Prostate gland (tissue), 2 donors: ENCODE data around the gene KCNJ11. TPM values are rescaled to one million over a fixed set of nuclear protein-coding genes. Genes with fewer than 3 reads are reported as not detected.

Experiments used
- DNase-seq: peaks from one replicate; pipeline ENCODE4 v3.0.0-alpha.2; 2019; ENCODE audit warnings: low spot score
- H3K27ac ChIP-seq, 2 donors: fragments of 200-600 bp; sonication (generic); 2 replicates each; pipeline ENCODE4 v1.5.1; 2017 to 2019
- H3K27me3 ChIP-seq: fragments of 200-600 bp; sonication (generic); replicated peaks from 2 replicates; pipeline ENCODE4 v1.5.1; 2019; ENCODE audit not compliant: insufficient read depth
- H3K36me3 ChIP-seq, 2 donors: fragments of 200-600 bp; sonication (generic); 1 replicate in 1 of 2; 2 replicates in 1 of 2; pipeline versions ENCODE4 v1.5.1 to v1.8.1; 2017 to 2019
- H3K4me1 ChIP-seq: fragments of 200-600 bp; sonication (generic); replicated peaks from 2 replicates; pipeline ENCODE4 v1.5.1; 2019
- H3K4me3 ChIP-seq, 2 donors: fragments of 200-600 bp; sonication (generic); 2 replicates each; pipeline ENCODE4 v1.5.1; 2017 to 2019
- H3K9me3 ChIP-seq: fragments of 200-600 bp; sonication (generic); 2 replicates; pipeline ENCODE4 v1.5.1; 2017
- POLR2A ChIP-seq: fragments of 450-650 bp; IDR thresholded peaks from one replicate; pipeline ENCODE4 v1.6.1; 2016; ENCODE audit warnings: antibody characterized with exemption, mild to moderate bottlenecking
- POLR2AphosphoS5 ChIP-seq: sonication (generic); formaldehyde crosslinking; IDR thresholded peaks from one replicate; pipeline ENCODE4 v1.6.1; 2017; ENCODE audit warnings: antibody characterized with exemption
- WGBS: methylation state at CpG from one replicate; pipeline ENCODE4 v1.1.5; 2018; 5-methylcytosine and 5-hydroxymethylcytosine counted together
- intact Hi-C: fragments of 100-400 bp; cut with DNase I; formaldehyde crosslinking; loops from one replicate; pipeline ENCODE4 v1.14.2; 2022
- total RNA-seq, 2 donors: library from RNA; depleted of rRNA; stranded (reverse); fragments of >200 nt; gene quantifications; one replicate each; pipeline ENCODE4 v1.1.0, GENCODE V29; 2016
- TF ChIP-seq, protein P1 (sequence below), 4 experiments: fragments of 200-600 bp in 2 of 4; fragments of 450-650 bp in 2 of 4; sonication (generic) in 2 of 4; IDR thresholded peaks; 1 replicate in 3 of 4; 2 replicates in 1 of 4; pipeline ENCODE4 v1.5.1; 2016 to 2019; ENCODE audit warnings: antibody characterized with exemption in 4 of 4, mild to moderate bottlenecking in 2 of 4, moderate library complexity in 2 of 4

KCNJ11 gene
- total RNA-seq, 2 donors from 2014 or later, result 5.5 to 10.3 TPM

DNA sequence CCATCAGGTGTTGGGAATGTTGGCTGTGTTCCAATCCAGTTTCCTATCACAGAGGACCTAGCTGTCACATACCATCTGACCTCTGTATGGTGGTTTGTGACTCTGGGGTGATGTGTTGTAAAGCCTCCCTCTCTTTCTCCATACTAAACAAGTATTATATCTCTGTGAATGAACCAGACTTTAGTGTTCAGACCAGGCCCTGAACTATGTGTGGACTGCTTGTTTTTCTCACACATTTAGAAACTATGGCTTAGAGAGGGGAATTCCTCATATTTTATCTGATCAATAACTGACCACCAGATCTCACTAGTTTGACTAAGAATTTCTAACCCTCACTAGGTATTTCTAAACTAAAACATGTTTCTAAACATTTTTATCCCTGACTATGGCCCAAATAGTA is 19.4 kb downstream of the KCNJ11 start:
- no peak for DNase-seq
- Histone ChIP-seq H3K4me1 (no peaks in the 10 kb centered on the region), H3K4me3 (no peak overlapping the region), H3K9me3 (no peaks in the 10 kb centered on the region), H3K36me3 (no peaks in the 10 kb centered on the region), H3K27me3 (no peaks in the 10 kb centered on the region), H3K27ac (no peak overlapping the region)
- TF ChIP-seq, protein P1, sequence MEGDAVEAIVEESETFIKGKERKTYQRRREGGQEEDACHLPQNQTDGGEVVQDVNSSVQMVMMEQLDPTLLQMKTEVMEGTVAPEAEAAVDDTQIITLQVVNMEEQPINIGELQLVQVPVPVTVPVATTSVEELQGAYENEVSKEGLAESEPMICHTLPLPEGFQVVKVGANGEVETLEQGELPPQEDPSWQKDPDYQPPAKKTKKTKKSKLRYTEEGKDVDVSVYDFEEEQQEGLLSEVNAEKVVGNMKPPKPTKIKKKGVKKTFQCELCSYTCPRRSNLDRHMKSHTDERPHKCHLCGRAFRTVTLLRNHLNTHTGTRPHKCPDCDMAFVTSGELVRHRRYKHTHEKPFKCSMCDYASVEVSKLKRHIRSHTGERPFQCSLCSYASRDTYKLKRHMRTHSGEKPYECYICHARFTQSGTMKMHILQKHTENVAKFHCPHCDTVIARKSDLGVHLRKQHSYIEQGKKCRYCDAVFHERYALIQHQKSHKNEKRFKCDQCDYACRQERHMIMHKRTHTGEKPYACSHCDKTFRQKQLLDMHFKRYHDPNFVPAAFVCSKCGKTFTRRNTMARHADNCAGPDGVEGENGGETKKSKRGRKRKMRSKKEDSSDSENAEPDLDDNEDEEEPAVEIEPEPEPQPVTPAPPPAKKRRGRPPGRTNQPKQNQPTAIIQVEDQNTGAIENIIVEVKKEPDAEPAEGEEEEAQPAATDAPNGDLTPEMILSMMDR (IDR thresholded peaks at IDR 0.05), result no peak
- no peak for TF ChIP-seq POLR2AphosphoS5
- TF ChIP-seq POLR2A, result no peak
- intact Hi-C loops, result no loop called here

GRCh38 chr11:17368551-17368950 is 19.9 kb downstream of the KCNJ11 start:
- DNase-seq, result no peak
- 96% methylated on average over 3 of the region's 3 CpGs for WGBS
- Histone ChIP-seq H3K9me3 (no peaks in the 10 kb centered on the region), H3K4me1 (no peaks in the 10 kb centered on the region), H3K27me3 (no peaks in the 10 kb centered on the region), H3K4me3 (no peak overlapping the region), H3K36me3 (no peaks in the 10 kb centered on the region), H3K27ac (no peak overlapping the region)
- intact Hi-C loops, result no loop called here
- TF ChIP-seq POLR2AphosphoS5 (no peak), POLR2A (no peak)
- TF ChIP-seq, protein P1 (IDR thresholded peaks at IDR 0.05), result no peak

DNA sequence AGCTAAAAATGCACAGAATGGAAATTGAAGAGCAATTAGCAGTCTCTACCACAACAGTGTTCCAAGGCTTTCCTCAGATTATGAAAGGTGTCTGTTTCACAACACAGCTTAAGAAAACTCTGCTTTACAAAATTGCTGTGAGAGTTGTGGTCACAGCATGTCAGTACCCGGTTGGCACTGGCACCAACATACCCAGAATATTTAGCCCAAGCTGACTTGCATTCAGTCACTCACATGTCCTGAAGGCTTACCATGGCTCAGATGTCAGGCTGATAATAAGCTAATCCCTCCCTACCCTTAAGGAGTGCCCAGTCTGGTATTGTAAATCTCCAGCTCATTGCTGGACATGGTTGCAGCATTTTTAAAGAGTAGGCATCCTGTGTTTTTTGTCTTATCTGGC is 22.0 kb downstream of the KCNJ11 start:
- TF ChIP-seq POLR2A (no peak), POLR2AphosphoS5 (no peak)
- TF ChIP-seq, protein P1 (IDR thresholded peaks at IDR 0.05), result no peak
- no peaks in the 10 kb centered on the region for H3K36me3 ChIP-seq
- intact Hi-C loops, result no loop called here
- no peaks in the 10 kb centered on the region for H3K9me3 ChIP-seq
- no peak overlapping the region for H3K4me3 ChIP-seq
- DNase-seq, result no peak
- H3K4me1 ChIP-seq, result no peaks in the 10 kb centered on the region
- no peaks in the 10 kb centered on the region for H3K27me3 ChIP-seq
- H3K27ac ChIP-seq, result no peak overlapping the region
- 91% methylated on average over 1 of the region's 1 CpG for WGBS

GRCh38 chr11:17354601-17354991 is 33.9 kb downstream of the KCNJ11 start:
- Histone ChIP-seq H3K36me3 (no peaks in the 10 kb centered on the region), H3K4me3 (no peak overlapping the region), H3K4me1 (no peaks in the 10 kb centered on the region), H3K27me3 (no peaks in the 10 kb centered on the region), H3K27ac (no peak overlapping the region), H3K9me3 (no peaks in the 10 kb centered on the region)
- TF ChIP-seq, protein P1 (IDR thresholded peaks at IDR 0.05), result peak in 3 of 4 experiments; percentile 49 to 51 (median 50)
- TF ChIP-seq POLR2A, result no peak
- WGBS, result 68% methylated on average over 3 of the region's 3 CpGs
- intact Hi-C loops, result loop anchor here (10.0 kb wide), 1 partner anchor 140 kb away; no protein-coding TSS in a partner anchor
- DNase-seq, result peak; percentile 47

- Histone ChIP-seq H3K27ac (peak overlapping the region; percentile 80 to 81), H3K9me3 (no peaks in the 10 kb centered on the region), H3K36me3 (no peaks in the 10 kb centered on the region), H3K27me3 (no peaks in the 10 kb centered on the region), H3K4me3 (peak overlapping the region; percentile 53 to 56), H3K4me1 (no peaks in the 10 kb centered on the region)
- WGBS, result 9% methylated on average over 15 of the region's 15 CpGs
- TF ChIP-seq, protein P1 (IDR thresholded peaks at IDR 0.05), result no peak
- TF ChIP-seq POLR2A, result no peak
- TF ChIP-seq POLR2AphosphoS5, result no peak
- DNase-seq, result no peak
- intact Hi-C loops, result loop anchor here (10.0 kb wide), 1 partner anchor 139 kb away; no protein-coding TSS in a partner anchor
Measured at GRCh38 chr11:17353821-17354600, 34.4 kb downstream of the KCNJ11 start.
